ENCODE results near the gene SOS1. TPM values are rescaled to one million over a fixed set of nuclear protein-coding genes. Genes with fewer than 3 reads are reported as not detected.

The SOS1 gene
- total and polyA plus RNA-seq, 2 of the 13 experiments (the other 11 are each of a cell fraction or from before 2014, with no cell fraction given): 20.8 to 60.4 TPM

GRCh38 chr2:39124000-39124745 lies 3.3 kb upstream of the SOS1 start (continued):
- TF ChIP-seq ZNF414 (CRISPR knock-in tag; IDR thresholded peaks at IDR 0.05) (peak; percentile 67; the same call in 1 of the 2 replicates), ZNF616 (CRISPR knock-in tag; IDR thresholded peaks at IDR 0.05; ENCODE audit: low read depth) (peak; percentile 87), NR1H2 (CRISPR knock-in tag; IDR thresholded peaks at IDR 0.05; ENCODE audit: borderline replicate concordance, low read depth) (peak; percentile 54; the same call in 1 of the 2 replicates), ZNF256 (CRISPR knock-in tag; conservative IDR thresholded peaks at IDR 0.05) (0 out of 2 replicates have a peak, but pooled peaks have one; percentile 30), ZNF580 (CRISPR knock-in tag; IDR thresholded peaks at IDR 0.05; ENCODE audit: borderline replicate concordance, low read depth) (peak; percentile 92; the same call in 1 of the 2 replicates), MEF2D (CRISPR knock-in tag; IDR thresholded peaks at IDR 0.05) (peak; percentile 92), RFXANK (CRISPR knock-in tag; IDR thresholded peaks at IDR 0.05) (peak; percentile 92), ZNF292 (CRISPR knock-in tag; IDR thresholded peaks at IDR 0.05; ENCODE audit: borderline replicate concordance, low read depth) (peak; percentile 83; the same call in 1 of the 2 replicates), ZNF329 (CRISPR knock-in tag; IDR thresholded peaks at IDR 0.05; ENCODE audit: low read depth) (peak; percentile 38; the same call in 1 of the 2 replicates), CENPT (CRISPR knock-in tag; IDR thresholded peaks at IDR 0.05; ENCODE audit: low read depth) (no peak), JARID2 (CRISPR knock-in tag; IDR thresholded peaks at IDR 0.05; ENCODE audit: insufficient replicate concordance) (peak; percentile 41), KDM6A (CRISPR knock-in tag; IDR thresholded peaks at IDR 0.05; ENCODE audit: low read depth) (0 out of 2 replicates have a peak, but pooled peaks have one; percentile 27), ZBTB3 (CRISPR knock-in tag; IDR thresholded peaks at IDR 0.05; ENCODE audit: borderline replicate concordance, low read depth) (0 out of 2 replicates have a peak, but pooled peaks have one; percentile 24)
- TF ChIP-seq, protein P1, sequence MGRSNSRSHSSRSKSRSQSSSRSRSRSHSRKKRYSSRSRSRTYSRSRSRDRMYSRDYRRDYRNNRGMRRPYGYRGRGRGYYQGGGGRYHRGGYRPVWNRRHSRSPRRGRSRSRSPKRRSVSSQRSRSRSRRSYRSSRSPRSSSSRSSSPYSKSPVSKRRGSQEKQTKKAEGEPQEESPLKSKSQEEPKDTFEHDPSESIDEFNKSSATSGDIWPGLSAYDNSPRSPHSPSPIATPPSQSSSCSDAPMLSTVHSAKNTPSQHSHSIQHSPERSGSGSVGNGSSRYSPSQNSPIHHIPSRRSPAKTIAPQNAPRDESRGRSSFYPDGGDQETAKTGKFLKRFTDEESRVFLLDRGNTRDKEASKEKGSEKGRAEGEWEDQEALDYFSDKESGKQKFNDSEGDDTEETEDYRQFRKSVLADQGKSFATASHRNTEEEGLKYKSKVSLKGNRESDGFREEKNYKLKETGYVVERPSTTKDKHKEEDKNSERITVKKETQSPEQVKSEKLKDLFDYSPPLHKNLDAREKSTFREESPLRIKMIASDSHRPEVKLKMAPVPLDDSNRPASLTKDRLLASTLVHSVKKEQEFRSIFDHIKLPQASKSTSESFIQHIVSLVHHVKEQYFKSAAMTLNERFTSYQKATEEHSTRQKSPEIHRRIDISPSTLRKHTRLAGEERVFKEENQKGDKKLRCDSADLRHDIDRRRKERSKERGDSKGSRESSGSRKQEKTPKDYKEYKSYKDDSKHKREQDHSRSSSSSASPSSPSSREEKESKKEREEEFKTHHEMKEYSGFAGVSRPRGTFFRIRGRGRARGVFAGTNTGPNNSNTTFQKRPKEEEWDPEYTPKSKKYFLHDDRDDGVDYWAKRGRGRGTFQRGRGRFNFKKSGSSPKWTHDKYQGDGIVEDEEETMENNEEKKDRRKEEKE (IDR thresholded peaks at IDR 0.05): no peak
- TF ChIP-seq, protein P2, sequence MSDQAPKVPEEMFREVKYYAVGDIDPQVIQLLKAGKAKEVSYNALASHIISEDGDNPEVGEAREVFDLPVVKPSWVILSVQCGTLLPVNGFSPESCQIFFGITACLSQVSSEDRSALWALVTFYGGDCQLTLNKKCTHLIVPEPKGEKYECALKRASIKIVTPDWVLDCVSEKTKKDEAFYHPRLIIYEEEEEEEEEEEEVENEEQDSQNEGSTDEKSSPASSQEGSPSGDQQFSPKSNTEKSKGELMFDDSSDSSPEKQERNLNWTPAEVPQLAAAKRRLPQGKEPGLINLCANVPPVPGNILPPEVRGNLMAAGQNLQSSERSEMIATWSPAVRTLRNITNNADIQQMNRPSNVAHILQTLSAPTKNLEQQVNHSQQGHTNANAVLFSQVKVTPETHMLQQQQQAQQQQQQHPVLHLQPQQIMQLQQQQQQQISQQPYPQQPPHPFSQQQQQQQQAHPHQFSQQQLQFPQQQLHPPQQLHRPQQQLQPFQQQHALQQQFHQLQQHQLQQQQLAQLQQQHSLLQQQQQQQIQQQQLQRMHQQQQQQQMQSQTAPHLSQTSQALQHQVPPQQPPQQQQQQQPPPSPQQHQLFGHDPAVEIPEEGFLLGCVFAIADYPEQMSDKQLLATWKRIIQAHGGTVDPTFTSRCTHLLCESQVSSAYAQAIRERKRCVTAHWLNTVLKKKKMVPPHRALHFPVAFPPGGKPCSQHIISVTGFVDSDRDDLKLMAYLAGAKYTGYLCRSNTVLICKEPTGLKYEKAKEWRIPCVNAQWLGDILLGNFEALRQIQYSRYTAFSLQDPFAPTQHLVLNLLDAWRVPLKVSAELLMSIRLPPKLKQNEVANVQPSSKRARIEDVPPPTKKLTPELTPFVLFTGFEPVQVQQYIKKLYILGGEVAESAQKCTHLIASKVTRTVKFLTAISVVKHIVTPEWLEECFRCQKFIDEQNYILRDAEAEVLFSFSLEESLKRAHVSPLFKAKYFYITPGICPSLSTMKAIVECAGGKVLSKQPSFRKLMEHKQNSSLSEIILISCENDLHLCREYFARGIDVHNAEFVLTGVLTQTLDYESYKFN (CRISPR knock-in tag; conservative IDR thresholded peaks at IDR 0.05): peak; percentile 83
- TF ChIP-seq, protein P3, sequence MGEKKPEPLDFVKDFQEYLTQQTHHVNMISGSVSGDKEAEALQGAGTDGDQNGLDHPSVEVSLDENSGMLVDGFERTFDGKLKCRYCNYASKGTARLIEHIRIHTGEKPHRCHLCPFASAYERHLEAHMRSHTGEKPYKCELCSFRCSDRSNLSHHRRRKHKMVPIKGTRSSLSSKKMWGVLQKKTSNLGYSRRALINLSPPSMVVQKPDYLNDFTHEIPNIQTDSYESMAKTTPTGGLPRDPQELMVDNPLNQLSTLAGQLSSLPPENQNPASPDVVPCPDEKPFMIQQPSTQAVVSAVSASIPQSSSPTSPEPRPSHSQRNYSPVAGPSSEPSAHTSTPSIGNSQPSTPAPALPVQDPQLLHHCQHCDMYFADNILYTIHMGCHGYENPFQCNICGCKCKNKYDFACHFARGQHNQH (CRISPR knock-in tag; IDR thresholded peaks at IDR 0.05): peak; percentile 75; the same call in 1 of the 2 replicates
- TF ChIP-seq, protein P4, sequence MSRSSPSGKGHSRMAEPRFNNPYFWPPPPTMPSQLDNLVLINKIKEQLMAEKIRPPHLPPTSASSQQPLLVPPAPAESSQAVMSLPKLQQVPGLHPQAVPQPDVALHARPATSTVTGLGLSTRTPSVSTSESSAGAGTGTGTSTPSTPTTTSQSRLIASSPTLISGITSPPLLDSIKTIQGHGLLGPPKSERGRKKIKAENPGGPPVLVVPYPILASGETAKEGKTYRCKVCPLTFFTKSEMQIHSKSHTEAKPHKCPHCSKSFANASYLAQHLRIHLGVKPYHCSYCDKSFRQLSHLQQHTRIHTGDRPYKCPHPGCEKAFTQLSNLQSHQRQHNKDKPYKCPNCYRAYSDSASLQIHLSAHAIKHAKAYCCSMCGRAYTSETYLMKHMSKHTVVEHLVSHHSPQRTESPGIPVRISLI (CRISPR knock-in tag; IDR thresholded peaks at IDR 0.05; ENCODE audit: borderline replicate concordance): peak; percentile 63; the same call in 1 of the 2 replicates

Measured in HepG2 (cell line).